CD4-positive, alpha-beta T cell treated with Interleukin-12 subunit alpha and Interleukin-12 subunit beta, for 1 hour (primary cell): Measurements from ENCODE around the gene OR1D2.
"Not testable (repeated sequence)": the region's sequence is repeated elsewhere in the genome, so short reads cannot be mapped to it uniquely, and the experiment has no call there.

Experiments
- DNase-seq: peaks from one replicate; pipeline ENCODE4 v3.0.0-alpha.2; 2020

The OR1D2 gene, protein sequence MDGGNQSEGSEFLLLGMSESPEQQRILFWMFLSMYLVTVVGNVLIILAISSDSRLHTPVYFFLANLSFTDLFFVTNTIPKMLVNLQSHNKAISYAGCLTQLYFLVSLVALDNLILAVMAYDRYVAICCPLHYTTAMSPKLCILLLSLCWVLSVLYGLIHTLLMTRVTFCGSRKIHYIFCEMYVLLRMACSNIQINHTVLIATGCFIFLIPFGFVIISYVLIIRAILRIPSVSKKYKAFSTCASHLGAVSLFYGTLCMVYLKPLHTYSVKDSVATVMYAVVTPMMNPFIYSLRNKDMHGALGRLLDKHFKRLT

DNA sequence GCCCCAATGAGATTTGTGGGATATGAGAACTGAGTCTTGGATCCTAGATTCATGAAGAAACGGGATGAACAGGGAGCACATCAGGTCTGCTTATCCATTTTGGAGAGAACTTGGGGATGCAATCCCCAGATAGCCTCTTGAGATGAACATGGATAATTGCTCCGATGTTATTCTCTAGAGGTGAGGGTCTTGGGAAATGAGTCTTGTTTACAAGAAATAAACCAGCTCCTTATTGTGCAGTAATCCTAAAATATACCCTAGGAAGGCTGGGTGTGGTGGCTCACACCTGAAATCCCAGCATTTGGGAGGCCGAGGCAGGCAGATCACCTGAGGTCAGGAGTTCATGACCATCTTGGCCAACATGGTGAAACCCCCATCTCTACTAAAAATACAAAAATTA, at the start of gene OR1D2:
Gene OR1D2 (minus strand): TSS at position 101 of the 400 bp plus-strand sequence. CDS start 11,426 bp downstream, outside the sequence.
- DNase-seq, result no peak

DNA sequence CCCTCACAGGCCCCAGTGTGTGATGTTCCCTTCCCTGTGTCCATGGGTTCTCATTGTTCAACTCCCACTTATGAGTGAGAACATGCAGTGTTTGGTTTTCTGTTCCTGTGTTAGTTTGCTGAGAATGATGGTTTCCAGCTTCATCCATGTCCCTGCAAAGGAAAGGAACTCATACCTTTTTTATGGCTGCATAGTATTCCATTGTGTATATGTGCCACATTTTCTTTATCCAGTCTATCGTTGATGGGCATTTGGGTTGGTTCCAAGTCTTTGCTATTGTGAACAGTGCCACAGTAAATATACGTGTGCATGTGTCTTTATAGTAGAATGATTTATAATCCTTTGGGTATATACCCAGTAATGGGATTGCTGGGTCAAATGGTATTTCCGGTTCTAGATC, 33.3 kb upstream of the OR1D2 start:
- DNase-seq, result not testable (repeated sequence)

DNA sequence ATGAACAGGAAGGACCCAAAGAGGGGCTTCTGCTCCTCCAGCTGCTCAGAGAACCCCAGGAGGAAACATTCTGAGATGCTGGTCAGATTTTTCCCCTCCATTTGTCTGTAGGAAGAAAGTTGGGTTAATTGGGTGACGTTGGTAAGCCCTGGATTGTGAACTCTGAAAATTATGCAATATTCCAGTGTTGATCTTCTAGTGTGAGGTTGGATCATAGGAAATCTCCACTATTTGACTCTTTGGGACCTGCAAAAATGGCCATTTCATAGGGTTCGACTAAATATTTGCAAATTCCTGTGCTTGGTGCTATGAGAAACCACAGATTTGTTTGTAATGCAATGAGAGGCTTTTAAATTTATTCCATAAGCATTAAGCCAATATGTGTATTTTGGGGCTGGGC, 23.2 kb upstream of the OR1D2 start, which contains the start of gene OR1G1:
Gene OR1G1 (minus strand): TSS at position 101 of the 400 bp plus-strand sequence. CDS start 0 bp downstream, at position 101.
- DNase-seq, result no peak

DNA sequence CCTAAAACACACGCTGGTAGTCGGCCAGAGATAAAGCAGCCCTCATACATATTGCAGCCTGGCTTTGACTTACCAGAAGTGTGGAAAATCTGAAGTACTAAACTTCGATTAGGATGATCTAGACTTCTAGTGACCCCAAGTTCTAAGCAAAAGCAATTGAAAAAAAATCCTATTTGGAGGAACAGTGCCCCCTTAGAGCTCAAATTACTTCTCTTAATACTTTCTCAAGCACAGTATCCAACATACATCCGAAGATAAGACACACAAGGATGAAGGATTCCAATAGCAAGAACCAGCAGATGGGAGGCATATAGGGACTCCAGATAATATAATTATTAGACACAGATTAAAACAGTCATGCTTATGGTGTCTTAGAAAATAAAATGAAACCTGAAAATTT, 30.4 kb downstream of the OR1D2 start:
- not testable (repeated sequence) for DNase-seq

DNA sequence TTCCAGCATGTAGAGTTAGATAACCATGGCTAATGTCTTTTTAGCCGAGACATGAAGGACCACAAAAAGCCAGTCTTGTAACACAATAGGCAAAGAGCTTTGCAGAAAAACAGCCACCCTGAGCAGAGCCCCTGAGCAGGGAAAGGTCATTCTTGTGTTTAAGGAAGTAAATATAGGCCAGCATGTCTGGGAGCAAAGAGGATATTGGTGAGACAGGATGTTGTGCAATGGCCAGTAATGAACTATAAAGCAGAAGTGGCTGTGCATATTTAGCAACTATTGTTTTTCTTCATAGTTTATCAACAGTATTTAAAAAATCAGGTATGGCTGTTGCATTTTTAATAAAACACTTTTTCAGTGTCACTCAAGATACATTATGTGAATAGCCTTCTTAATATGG, 39.0 kb downstream of the OR1D2 start:
- not testable (repeated sequence) for DNase-seq

DNA sequence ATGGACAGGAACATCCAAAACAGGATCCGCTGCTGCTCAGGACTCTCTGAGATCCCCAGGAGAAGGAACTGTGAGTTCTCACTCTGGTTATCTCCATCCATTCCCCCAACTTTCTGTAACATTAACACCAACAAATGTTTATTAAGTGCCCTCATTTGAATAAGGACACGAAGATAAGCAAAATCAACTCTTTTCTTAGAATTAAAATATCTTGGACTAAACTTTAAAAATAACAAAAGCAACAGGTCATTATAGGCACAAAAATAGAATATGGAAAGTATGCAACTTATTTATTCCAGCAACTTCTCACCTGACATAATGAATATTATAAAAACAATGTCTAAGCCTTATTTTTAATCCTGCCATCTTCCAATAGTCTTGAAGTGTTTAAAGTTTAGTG, 40.7 kb downstream of the OR1D2 start, which contains the start of gene OR1D5:
Gene OR1D5 (minus strand): TSS at position 101 of the 400 bp plus-strand sequence. CDS start 0 bp downstream, at position 101.
- not testable (repeated sequence) for DNase-seq

DNA sequence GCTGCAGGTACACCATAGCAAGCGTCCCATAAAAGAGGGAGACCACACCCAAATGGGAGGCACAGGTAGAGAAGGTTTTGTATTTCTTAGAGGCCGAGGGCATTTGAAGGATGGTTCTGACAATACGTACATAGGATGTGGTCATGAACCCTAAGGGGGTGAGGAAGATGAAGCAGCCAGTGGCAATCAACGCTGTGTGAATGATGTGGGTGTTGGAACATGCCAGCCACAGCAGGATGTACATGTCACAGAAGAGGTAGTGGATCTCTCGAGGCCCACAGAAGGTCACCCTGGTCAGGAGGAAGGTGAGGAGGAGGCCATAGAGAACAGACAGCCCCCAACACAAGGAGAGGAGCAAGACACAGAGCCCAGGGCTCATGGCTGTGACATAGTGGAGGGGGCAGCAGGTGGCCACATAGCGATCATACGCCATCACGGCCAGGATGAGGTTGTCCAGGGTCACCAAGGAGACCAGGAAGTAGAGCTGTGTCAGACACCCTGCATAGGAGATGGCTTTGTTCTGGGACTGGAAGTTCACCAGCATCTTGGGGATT, 41.3 kb downstream of the OR1D2 start:
- DNase-seq, result not testable (repeated sequence)

DNA sequence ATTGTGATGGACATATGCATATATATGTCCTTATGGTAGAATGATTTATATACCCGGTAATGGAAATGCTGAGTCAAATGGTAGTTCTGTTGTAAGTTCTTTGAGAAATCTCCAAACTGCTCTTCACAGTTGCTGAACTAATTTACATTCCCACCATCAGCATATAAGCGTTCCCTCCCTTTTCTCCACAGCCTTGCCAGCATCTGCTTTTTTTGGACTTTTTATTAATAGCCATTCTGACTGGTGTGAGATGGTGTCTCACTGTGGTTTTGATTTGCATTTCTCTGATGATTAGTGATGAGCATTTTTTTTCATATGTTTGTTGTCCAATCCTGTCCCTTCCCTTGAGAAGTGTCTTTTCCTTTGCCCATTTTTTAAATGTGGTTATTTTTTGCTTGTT, 49.4 kb downstream of the OR1D2 start:
- not testable (repeated sequence) for DNase-seq

DNA sequence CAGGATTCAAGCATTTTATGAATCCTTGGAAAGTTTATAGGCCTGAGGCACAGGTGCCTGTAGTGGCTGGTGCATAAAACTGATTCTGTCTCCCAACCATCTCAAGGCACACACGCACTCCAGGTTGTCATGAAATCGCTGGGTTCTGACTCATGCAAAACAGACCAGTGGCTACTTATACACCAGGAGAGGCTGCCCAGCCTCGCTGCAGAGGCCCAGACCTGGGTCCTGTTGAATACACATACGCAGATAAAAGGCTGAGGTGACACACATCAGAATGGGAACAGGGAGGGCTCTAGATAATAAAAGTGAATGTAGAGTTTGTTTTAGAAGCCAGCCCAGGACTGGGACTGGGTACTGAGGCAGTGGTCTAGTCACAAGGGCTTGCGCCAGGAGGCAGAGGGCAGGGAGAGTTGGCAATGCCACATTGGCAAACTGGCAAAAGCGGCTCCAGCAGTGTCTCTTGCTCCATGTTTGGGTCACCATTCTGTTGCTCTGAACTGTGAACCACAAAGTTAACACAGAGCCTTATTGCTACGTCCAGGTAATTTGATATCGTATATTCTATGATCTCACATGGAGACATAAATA, 54.4 kb downstream of the OR1D2 start:
- no peak for DNase-seq

DNA sequence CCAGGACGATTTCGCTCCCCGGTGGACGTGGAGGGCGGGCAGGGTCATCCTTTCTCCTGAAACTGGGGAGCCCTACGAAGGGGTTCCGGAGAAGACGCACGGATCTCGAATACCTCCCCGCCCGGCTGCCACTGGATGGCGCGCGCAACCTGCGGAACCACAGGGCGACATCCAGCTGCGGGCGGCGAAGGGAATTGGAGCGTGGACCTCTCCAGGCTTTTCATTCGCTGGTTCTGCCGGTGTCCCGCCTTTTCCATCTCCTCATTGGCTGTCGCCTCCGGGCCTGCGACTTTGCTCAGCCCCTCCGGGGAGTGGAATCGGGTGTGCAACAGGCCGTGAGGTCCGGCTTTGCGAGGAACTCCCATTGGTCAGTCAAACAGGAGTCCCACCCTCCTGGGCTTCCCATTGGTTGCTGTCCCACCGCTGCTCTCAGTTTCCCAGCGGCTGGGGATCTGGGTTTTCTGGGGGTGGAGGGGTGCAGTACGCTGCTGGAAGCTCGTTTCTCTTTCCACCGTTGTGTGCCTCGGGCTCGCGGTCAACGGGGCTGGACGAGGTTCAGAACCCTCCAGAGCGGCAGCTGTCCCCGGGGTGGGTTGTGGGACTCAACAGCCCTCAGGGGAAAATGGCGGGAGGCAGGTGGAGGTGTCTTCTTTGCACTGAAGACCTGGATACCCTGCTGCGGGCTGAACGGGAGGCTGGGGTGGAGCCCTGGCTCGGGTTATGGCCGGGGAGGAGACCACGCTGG, 55.3 kb downstream of the OR1D2 start:
- peak; percentile 97 for DNase-seq

DNA sequence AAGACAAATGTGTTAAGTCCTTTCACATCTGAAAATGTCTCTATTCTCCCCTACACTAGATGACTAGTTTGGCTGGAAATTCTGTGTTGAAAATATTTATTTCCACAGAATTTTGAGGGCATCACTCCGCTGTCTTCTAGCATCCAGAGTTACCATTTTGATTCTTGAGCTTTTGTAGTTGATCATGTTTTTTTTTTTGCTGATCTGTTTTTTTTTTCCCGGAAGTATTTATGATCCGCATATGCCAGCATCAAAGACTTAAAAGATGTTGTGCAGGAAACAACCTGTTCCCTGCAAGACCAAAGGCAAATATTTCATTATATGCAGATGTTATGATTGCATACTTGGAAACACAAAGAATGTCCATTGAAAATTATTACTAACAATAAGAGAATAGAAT, 57.5 kb downstream of the OR1D2 start:
- no peak for DNase-seq

DNA sequence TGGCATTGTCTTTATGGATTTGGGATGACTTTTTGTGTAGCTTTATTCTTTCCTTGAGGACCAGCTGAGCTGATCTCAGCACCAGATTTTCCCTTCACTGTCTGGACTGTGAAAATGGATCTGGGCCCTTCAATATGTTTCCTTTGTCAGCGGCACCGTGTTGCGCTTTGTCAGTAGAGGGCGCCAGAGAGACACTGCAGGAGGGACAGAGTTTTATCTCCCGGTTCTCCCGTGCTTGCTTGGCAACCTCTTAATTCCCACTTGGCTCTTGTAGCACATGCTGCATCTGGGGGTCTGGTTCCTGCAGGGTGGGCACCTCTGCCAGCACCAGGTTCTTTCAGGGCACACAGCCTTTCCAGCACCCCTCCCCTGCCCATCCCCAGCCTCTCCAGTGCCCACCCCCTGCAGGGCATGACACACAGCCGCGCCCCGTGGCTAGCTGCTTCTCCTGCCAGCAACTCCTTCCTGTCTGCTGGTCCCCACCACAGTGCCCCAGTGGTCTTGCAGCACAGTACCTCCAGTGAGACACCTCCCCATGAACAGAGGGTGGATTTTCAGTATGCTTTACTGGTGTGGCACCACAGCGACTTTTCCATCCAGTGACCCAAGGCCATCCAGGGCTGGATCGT, 60.4 kb downstream of the OR1D2 start:
- no peak for DNase-seq

DNA sequence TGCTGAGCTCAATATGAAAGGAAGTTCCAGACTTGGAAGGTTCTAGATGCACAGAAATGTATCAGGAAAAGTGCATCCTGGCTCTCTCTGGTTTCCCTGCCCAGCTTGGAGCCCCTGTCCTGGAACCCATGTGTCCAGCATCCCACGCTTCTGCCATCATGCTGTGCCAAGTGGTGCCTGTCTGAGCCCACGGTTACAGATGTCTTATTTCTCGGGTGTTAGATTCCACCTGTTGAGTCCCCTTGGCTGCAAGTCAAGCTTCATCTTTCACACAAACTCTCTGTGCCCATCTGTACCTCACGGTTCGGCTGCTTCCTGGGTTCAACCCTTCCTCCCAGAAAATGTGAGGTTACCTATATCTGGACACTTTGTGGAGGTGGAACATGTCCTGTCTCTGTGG, 63.3 kb downstream of the OR1D2 start:
- DNase-seq, result no peak

DNA sequence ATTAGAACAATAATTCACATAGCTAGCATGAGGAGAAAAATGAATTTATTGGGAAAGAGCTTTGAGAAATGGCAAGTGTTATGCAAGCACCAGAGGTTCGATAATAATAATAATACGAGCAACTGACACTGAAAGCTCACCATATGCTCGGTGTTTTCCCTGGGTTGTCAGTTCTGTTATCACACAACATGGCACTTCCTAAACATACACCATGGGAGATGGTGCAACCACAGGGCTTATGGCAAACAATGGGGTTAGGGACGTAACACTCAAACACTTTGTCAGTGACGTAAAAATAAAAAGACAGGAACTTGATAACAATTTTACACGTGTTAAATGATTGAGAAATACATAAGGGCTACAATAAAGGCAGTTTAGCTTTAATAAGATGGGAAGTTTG, 64.5 kb downstream of the OR1D2 start:
- DNase-seq, result peak; percentile 7

DNA sequence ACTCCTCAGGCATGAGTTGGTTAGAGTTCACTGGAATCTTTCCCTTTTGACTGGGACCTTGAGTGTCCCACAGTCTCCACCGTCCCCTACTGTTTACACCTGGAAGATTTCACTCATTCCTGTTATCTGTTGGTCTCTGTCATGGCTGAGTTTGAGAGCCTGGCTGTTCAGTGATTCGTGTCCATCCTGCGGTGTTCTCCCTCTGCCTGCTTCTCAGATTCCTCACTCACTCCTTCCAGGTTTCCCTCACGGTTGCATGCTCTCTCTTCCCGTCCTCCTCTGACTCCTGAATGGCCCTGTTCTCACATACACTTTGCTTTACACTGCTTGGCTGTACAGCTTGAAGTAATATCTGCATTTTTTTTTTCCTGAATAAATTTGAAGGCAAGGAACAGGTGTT, 65.3 kb downstream of the OR1D2 start:
- no peak for DNase-seq
